ENCODE results near the gene RNF208.
"Not testable (repeated sequence)": the region's sequence is repeated elsewhere in the genome, so short reads cannot be mapped to it uniquely, and the experiment has no call there.

Gene RNF208

DNA sequence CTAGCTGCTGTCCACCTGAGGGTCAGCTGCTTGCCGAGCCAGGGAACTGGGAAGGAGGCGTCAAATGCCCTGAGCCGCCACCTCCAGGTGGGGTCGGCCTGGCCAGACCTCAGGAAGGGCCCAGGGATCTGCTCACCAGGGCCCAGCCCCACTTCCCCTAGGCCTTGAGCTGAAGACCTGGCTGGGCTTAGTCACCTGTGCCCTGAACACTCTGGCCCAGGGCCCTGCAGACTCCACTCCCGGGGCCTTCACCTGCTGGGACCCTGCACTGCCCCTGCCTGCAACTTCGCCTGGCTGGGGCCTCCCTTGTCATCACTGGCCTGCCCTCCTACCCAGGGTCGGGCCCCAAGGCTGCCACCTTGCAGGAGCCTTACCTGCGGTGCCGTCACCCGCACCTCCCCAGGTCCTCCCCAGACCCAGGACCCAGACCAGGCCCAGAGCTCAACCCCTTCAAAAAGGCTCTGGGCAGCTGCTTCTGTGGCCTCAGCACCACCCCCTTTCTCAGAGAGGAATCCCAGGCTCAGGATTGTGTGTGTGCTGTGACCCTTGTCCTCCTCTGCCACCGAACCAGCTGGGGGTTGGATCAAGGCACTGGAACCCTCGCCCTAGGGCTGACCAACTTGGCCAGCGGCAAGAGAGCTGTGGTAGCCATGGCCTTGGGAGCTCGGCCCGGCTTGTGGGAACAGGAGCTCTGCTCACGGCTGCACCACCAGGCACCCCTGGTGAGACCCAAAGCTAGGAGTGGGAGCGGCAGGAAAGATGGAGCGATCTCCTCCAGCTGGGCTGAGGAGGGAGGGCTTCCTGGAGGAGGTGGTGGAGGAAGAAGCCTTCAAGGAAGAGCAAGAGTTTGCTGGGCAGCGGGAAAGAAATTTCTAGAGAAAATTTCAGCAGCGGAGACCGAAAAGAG lies 31.9 kb upstream of the RNF208 start:
- no peak for DNase-seq (ENCODE audit: low spot score)

DNA sequence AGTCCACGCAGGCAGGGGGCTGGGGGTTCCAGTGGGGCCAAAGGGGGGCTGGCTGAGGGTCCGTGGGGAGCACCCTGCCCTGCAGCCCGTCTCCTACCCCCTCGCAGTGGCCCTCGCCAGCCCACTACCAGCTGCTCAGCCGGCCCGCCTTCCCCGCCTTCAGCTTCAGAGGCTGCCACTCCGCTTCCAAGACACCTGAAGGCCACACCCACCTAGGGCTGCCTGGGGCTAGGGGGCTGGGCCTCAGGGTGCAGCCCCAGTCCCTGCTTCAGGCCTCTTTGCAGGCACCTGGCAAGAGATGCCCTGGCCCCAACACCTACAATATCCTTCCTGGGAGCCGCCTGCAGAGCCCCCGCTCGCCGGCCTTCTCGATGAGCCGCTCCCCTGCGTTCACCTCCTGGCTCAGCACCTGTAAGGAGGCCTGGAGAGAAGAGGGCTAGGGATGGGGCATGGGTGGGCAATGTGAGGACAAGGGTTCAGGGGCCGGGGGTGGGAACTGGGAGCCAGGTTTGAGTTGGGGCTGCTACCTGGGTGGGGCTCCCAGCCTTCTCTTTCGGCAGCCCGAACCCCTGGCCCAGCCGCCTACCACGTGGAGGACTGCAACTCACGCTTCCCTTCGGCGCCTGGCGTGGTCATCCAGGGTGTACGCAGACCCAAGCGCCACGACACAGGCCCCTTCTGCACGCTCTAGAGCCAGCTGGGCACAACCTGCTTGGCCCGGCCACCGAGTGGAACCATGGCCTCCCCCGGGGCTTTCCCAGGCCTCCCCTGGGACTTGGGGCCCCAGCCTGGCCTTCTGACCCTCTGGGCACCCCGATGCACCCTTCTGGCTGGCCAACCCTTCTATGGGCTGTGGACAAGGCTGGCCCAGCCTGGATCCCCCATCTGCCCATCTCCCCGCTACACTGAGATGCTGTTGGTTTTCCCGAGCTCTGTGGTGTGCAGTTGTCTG lies 30.8 kb upstream of the RNF208 start:
- no peak for DNase-seq (ENCODE audit: low spot score)

DNA sequence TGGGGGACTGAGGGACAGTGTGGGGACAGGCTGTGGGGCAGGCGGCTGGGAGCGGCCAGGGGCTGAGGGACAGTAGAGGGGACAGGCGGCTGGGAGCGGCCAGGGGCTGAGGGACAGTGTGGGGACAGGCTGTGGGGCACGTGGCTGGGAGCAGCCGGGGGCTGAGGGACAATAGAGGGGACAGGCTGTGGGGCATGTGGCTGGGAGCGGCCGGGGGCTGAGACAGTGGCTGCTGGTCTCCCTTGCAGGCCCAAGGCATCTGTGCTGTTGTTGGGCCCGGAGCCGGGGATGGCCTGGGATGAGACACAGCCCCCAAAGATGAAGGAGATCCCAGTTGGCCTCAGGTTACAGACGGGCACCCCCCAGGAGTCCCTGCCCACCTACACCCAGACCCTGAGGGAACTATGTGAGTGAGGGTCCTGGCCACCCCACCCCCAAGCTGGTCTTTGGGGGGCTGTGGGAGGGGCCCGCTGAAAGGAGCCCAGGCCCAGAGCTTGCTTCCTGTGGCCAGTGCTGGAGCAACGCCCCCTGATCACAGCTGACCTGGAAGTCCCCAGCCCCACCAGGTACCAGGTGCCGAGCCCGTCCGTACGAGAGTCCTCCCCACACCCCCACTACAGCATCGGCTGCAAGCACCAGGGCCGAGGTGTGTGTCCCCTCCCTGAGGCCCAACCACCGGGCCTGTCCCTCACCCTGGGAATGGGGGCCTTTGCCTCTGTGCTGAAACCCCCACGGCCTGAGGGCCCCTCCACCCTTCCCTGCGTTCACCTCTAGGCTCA lies 29.6 kb upstream of the RNF208 start:
- DNase-seq (ENCODE audit: low spot score), result no peak

DNA sequence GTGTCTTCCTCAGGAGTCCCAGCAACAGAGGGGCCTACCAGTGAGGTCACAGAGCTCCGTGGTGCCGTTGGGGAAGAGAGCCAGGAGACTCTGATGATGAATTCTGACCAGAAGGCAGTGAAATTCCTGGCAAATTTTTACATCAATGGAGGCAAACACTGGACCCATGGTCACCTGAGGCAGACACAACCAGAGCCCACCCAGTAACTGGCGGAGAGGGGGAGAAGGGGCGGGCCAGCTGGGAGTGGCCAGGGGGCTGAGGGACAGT lies 29.1 kb upstream of the RNF208 start, which contains the start of gene STPG3:
Gene STPG3, plus strand, starts transcription at position 93 of the 268 bp plus-strand sequence. Its CDS starts 1 bp downstream, at position 94.
- no peak for DNase-seq (ENCODE audit: low spot score)

DNA sequence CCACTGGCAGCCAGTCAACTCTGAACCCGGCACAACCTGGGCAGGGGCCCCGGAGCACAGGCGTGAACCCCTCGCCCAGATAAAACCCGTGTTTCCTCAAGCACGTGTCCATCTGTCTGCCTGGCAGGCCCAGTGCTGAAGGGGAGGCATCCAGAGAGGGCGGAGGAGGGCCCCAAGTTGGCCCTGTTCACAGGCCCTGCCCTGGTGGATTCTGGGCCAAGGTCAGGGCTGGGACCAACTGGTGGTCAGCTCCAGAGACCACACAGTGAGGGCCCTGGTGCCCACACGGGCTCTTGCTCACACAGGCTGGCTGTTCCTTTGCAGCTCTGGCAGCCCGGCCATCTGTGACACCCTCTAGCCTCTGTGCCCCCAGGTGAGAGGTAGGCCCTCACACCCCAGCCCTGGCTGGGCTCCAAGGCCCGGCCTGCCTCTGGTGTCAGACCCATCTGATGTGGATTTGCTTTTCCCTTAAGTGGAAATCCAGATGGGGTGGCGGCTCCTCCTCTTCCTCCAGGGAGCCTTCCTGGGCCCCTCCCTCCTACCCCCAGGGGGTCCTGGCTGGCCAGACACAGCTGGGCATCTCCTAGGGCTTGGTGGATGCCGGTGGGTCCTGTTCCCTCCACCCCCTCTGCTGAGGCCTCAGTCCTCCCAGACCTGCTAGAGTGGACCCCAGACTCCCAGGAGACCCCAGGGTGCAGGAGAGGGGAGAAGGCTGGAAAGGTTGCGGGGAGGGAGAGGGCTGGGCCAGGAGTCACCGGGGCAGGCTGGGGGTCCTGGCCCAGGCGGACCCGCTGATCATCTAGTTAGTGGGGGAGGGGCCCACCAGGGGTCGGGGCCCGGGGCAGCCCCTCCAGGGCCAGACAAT lies 28.5 kb upstream of the RNF208 start:
- DNase-seq (ENCODE audit: low spot score), result no peak

DNA sequence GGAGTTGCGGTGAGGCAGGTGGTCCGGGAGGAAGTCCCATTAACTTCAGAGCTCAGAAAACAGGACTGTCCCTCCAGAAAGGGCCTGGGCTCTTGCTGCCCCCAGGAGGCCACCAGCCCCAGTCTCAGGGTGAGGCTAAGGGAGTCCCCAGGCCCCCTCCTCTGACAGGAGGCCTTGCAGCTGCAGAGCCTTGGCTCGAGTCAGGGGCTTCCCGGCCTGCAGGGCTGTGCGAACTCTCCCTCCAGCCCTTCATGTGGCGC lies 25.8 kb upstream of the RNF208 start:
- DNase-seq (ENCODE audit: low spot score), result no peak

DNA sequence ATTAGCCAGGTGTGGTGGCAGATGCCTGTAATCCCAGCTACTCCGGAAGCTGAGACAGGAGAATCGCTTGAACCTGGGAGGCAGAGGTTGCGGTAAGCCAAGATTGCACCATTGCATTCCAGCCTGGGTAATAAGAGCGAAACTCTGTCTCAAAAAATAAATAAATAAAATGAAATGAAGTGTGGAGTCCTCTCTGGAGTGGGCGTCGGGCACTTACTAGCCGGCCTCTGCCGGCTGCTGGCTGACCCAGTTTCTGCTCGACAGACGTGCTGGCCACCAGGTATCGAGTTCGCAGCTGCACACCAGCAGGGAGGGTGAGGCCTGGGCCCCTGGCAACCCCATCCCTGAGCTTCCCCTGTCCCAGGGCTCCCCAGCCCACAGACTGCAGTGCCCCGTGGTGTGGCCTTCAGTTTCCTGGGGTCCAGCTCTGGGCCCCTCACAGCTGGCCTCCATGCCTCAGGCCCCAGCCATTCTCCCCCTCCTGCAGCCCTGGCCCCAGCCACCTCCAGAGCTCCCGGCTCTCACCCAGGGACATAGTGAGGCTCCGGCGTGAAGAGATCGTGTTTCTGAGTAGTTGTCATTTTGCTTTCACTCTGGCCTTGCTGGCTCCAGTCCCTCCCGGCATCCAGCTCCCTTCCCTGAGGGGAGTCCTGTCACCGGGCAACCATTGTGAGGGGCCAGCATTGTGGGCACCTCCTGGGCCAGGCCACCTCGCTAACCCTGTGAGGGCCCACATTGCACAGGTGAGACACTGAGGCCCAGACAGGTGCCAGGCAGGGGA lies 25.3 kb upstream of the RNF208 start:
- no peak for DNase-seq (ENCODE audit: low spot score)

DNA sequence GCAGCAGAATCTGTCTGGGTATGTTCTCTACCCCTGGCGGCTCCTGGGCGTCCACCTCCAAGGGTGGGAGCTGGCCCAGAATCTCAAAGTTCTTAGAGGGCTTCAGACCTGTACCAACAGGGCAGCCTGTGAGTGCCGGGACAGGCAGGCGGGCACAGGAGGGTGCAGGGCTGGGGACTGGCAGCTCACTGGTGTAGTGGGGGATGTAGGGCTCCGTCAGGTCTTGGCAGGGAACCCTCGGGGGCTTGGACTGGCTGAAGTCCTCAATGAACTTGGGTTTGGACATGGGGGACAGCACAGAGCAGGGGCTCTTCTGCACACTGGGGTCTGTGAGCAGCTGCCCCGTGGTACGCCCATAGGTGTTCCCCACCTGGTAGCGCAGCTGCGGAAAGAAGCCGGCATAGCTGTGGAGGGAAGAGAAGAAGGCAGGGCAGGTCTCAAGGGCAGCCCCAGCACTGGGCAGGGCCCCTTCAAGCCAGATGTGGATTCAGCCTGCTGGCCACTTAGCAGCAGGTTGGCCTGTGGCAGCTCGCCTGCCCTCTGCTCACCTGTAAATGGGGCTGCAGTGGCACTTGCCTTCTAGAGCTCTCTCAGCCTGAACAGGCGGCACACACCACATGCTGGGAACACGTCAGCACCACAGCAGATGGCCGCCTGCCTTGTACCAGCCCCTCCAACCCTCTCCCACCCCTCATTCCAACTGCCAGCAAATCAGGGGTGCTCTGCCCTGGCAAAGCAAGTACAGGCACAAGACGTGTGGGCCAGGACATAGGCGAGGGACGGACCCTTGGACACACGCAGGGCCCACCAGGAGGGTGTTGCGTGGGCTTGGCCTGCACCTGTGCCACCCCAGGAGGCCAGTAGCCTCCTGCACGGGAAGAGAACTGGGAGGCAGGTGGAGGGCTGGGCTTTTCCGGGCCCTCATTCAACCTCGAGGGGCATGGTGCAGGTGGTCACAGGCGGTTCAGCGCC lies 23.7 kb upstream of the RNF208 start:
- no peak for DNase-seq (ENCODE audit: low spot score)

DNA sequence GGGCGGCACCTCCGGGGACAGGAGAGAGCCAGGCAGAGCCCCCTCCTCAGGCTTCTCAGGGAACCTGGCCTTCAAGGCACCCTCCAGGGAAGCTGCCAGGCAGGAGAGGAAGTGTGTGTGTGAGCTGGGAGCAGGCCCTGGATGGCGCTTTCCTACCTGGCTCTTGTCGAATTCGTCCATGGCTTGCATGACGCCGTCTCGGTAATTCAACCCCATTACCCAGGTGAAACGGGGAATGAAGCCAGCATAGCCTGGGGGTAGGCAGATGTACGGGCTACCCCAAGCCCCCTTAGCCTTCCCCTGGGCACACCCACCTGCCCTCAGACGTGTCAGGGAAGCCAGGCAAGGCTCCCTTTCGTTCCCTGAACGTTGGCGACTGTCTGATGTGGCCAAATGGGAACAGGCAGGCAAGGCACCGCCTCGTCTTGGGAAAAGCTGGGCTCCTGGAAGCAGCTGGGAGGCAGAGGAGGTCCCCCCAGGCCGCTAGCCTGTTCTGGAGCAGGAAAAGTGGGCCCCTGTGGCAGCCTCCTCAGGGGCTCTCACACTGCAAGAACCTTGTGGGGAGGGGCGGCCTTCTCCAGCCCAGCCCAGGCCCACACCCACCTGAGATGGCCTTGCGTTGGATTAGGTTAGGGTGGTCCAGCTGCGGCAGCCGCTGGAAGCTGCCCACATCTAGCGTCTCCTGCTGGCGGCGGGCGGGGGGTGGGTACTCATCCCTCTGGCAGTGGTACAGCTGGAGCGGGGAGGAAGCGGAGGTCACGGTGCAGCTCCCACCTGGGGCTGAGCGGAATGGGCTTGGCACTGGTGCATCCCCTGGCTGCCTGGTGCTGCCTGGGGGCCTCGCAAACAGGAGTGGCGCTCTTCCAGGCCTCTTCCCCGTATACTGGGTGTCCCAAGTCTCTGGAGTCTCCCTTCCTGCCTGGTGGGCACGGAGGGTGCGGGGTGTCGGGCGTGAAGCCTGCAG lies 22.7 kb upstream of the RNF208 start:
- DNase-seq (ENCODE audit: low spot score), result no peak

DNA sequence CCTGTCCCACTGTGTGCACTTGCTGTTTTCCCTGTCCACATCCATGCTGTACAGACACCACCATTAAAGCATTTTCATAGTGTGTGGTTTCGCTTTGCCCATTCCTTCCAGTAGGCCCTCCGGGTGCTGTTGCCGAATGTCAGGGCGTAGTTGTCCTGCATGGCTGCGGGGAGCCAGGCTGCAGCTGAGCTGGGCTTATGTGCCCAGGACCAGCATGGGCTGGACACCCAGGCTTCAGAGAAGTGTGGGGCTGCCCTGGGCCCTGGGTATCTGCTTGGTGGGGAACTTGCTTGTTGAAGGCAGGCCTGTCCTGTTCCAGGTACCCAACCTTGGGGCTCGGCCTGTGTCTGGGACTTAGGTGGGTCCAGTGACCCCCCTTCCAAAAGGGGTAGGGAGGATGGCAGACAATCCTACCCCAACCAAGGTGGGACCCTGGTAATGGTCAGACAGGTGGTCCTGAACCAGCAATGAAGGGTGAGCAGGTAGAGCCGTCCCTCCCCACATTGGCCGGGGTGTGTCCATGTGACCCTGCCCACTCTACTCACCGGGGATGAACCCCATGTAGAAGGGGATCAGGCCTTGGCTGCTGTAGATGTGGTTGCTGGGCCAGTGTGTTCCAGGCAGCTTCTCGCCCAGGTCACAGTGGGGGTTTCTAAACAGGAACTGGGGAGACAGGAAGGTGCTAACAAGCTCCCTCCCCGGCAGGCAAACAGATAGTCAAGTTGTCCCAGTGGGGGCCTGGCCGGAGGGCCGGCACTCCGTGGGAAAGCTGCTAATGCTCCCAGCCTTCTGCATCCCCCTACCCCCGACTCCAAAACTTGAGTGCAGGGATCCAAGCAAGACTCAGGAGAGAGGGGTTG lies 21.8 kb upstream of the RNF208 start:
- no peak for DNase-seq (ENCODE audit: low spot score)

DNA sequence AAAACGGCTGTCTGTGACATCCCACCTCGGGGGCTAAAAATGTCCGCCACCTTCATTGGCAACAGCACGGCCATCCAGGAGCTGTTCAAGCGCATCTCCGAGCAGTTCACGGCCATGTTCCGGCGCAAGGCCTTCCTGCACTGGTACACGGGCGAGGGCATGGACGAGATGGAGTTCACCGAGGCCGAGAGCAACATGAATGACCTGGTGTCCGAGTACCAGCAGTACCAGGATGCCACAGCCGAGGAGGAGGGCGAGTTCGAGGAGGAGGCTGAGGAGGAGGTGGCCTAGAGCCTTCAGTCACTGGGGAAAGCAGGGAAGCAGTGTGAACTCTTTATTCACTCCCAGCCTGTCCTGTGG lies 21.2 kb upstream of the RNF208 start:
- not testable (repeated sequence) for DNase-seq (ENCODE audit: low spot score)

DNA sequence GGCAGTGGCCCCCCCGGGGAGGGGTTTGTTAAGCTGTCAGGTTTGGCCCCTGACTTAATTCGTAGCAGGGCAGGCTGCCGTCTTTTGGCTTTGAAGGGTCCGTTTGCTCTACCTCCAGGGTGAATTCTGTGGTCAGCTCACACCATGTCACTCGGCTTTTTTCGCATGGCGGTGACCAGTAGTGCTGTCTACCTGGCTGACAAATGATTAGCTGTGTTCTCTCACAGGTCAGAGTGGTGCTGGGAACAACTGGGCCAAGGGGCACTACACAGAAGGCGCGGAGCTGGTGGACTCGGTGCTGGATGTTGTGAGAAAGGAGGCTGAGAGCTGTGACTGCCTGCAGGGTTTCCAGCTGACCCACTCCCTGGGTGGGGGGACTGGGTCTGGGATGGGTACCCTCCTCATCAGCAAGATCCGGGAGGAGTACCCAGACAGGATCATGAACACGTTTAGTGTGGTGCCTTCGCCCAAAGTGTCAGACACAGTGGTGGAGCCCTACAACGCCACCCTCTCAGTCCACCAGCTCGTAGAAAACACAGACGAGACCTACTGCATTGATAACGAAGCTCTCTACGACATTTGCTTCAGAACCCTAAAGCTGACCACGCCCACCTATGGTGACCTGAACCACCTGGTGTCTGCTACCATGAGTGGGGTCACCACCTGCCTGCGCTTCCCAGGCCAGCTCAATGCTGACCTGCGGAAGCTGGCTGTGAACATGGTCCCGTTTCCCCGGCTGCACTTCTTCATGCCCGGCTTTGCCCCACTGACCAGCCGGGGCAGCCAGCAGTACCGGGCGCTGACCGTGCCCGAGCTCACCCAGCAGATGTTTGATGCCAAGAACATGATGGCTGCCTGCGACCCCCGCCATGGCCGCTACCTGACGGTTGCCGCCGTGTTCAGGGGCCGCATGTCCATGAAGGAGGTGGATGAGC lies 20.5 kb upstream of the RNF208 start:
- no peak for DNase-seq (ENCODE audit: low spot score)

DNA sequence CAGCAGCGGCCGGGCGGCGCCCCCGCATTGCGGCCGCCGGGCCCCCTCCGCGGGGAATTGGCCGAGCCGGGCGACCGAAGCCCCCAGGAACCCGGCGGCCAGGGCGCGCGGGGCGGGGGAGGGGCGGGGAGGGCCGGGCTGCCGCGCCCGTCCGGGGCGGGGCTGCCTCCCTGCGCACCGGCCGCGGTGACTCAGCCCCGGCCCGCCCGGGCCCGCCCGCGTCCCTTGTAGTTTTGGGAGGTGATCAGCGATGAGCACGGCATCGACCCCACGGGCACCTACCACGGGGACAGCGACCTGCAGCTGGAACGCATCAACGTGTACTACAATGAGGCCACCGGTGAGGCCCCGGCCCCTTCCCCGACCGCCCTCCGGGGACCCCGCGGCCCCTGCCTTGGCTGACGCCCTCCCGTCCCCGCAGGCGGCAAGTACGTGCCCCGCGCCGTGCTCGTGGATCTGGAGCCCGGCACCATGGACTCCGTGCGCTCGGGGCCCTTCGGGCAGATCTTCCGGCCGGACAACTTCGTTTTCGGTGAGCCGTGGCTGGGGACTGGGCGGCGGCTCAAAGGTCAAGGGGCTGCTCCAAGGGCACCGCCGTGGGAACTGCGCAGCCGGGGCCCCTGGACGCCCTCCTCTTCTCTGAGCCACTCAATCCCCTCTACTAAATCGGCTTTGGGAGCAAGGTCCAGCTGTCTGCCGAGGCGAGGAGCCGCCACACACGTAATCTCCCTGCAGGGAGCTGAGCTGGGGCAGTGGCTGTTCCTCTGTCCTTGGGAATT lies 19.6 kb upstream of the RNF208 start:
- peak; percentile 77 for DNase-seq (ENCODE audit: low spot score)

DNA sequence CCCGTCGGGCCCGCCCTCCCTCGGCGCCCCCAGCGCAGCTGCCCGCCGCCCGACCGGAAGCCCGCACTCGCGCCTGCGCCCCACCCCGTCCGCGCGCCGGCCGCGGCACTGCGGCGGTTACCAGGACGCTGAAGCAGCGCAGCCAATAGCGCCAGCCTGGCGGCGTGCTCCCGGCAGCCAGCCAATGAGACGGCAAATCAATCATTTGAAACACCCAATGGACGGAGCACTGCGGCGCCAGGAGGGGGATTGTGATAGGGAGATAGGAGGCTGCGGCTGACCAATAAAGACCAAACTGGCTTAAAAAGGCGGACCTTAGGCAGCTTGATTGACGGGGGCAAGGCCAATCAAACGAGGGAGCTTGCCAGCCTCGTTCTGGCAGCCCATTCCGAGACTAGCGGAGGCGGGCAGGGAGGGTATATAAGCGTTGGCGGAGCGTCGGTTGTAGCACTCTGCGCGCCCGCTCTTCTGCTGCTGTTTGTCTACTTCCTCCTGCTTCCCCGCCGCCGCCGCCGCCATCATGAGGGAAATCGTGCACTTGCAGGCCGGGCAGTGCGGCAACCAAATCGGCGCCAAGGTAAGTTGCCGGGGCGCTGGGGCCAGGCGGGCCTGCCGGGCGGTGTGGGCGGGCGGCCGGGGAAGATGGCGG lies 18.9 kb upstream of the RNF208 start, which contains the start of gene TUBB4B:
Gene TUBB4B, plus strand, starts transcription at position 447 of the 649 bp plus-strand sequence. Its CDS starts 74 bp downstream, at position 521.
- peak; percentile 100 for DNase-seq (ENCODE audit: low spot score)

DNA sequence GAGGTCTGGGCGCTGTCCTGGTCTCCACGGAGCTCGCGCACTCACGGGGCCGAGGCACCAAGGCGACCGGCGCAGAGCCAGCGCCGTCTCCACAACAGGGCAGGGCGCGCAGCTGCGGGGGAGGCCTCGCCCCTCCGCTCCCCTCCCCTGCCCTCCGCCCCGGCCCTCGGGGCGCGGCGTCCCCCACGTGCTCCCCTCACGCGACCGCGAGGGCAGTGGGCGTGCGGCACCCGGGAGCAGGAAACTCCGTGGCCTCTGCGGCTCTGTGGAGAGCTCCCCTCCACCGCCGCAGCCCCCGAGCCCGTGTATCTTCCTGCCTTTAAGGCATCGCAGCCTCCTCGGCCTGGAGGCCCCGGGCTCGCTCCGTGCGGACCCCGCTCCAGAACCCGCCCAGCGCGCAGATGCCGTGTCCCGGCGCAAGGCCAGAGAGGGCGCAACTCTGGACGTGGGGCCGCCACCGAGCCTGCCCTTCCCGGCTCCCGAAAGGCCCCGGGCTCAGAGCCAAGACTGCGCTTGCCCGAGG lies 18.3 kb upstream of the RNF208 start:
- peak; percentile 66 for DNase-seq (ENCODE audit: low spot score)

All from CD4-positive, alpha-beta T cell treated with Interleukin-2 at 100 ng/mL for 4 hours (primary cell).